GM20431 (cell line): Measurements from ENCODE around the gene CCDC9B.

ENCODE experiments used
- in situ Hi-C: fragments of 300-500 bp; cut with MseI, MboI; formaldehyde crosslinking; loops from one replicate; pipeline ENCODE4 v1.15.0; 2020; ENCODE audit warnings: low sequenced_read_pairs; ENCODE audit not compliant: unreplicated experiment

The CCDC9B gene

GRCh38 chr15:40334941-40335795, 5.6 kb downstream of the CCDC9B start:
- in situ Hi-C loops = no loop called here

DNA sequence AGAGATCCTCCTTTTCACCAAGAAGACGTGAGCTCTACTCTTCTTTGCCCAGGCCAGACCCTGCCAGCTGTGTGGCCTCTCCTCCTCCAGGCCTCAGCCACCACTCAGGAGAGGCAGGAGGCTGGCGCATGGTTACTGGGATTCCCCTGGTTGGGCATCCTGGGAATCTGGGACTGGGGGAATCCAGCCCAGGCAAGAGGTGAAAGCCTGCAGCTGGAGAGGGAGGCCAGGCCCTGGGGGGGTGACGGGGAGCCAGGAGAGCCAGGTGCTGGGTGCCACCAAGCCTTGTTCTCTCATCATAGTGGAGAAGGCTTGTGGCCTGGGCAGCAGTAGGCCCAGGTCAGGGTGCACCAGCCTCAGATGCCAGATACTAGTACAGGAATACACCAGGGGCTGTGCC, 6.2 kb downstream of the CCDC9B start:
- in situ Hi-C loops = no loop called here

GRCh38 chr15:40333922-40334492, 6.7 kb downstream of the CCDC9B start:
- in situ Hi-C loops = no loop called here

- in situ Hi-C loops = no loop called here
These were observed 8.5 kb downstream of the CCDC9B start for GRCh38 chr15:40332113-40332781.

DNA sequence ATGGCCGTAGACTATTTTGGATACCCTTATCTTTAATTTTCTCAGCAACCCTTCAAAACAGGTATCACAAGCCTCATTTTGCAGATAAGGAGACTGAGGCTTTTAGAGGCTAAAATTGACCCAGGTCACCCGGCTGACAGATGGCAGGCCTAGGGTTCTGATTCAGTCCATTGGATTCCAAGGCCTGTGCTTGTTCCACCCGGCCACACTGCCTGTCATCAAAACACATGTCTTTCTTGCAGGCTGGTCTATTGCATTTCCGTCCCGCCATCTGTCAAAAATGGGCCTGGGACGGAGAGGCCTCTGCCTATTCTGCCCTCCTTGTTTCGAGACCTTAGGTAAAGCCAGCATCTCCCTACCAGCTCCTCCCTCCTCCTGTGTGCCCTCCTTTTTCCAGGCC, 9.1 kb downstream of the CCDC9B start:
- in situ Hi-C loops = no loop called here

GRCh38 chr15:40331026-40331425, 9.7 kb downstream of the CCDC9B start:
- in situ Hi-C loops = no loop called here

- in situ Hi-C loops = no loop called here
These were observed 10.3 kb downstream of the CCDC9B start for GRCh38 chr15:40330368-40330836.

DNA sequence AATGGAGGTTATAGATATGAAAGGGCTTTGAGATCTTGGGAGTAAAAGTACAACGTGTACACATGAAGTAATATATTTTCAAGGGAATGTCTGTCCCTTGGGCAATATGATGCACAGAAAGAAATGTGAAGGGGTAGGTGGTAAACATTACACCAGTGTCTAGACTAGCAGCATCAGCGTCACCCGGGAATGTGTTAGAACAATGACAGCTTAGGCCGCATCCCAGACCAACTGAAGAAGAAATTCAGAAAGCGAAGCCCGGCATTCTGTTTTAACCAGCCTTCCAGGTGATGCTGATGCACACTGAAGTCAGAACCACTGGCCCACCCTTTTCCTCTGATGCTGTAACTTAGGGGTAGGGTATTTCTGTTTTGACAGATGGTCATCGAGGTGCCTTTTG, 10.9 kb downstream of the CCDC9B start:
- in situ Hi-C loops = no loop called here

DNA sequence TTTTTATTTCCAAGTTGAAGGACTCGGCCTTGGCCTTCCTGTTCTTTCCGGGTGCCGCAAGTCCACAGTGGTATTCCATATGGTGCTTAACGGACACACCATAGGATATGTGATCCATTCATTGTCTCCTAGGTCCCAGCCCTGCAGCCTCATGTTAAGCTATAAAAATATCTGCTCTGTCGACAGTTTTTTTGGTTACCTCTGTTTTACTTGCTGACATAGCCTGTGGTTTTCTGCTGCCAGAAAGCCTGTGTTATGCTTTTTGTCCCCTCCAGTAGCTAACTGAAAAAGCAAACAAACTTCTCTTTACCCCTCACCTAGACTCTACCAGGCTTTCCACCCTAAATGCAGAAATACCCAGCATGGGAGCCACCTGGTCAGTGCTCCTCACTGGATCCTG, 12.0 kb downstream of the CCDC9B start:
- in situ Hi-C loops = no loop called here

- in situ Hi-C loops = no loop called here
These were observed 12.6 kb downstream of the CCDC9B start for GRCh38 chr15:40328176-40328575.

DNA sequence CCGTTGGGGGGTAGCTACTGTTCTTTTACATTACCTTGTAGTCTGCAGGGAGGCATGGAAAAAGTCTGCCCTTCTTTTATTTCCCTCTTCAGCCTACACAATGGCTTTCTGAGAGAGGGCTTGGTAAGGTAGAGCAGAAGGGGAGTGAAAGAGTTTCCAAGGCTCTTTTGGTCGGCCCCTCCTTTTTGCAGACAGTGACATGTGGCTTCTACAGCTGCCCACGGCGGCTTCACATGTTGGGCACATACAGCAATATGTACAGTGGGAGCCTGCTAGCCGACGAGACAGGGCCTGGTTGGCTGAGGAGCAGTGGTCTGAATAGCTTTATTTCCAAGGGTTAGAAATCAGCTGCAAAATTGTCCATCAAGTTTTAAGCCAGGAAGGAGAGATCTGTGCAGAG, 13.3 kb downstream of the CCDC9B start:
- in situ Hi-C loops = no loop called here

- in situ Hi-C loops = no loop called here
These were observed 15.0 kb downstream of the CCDC9B start for GRCh38 chr15:40325700-40326099.

GRCh38 chr15:40325188-40325587, 15.6 kb downstream of the CCDC9B start:
- in situ Hi-C loops = no loop called here

DNA sequence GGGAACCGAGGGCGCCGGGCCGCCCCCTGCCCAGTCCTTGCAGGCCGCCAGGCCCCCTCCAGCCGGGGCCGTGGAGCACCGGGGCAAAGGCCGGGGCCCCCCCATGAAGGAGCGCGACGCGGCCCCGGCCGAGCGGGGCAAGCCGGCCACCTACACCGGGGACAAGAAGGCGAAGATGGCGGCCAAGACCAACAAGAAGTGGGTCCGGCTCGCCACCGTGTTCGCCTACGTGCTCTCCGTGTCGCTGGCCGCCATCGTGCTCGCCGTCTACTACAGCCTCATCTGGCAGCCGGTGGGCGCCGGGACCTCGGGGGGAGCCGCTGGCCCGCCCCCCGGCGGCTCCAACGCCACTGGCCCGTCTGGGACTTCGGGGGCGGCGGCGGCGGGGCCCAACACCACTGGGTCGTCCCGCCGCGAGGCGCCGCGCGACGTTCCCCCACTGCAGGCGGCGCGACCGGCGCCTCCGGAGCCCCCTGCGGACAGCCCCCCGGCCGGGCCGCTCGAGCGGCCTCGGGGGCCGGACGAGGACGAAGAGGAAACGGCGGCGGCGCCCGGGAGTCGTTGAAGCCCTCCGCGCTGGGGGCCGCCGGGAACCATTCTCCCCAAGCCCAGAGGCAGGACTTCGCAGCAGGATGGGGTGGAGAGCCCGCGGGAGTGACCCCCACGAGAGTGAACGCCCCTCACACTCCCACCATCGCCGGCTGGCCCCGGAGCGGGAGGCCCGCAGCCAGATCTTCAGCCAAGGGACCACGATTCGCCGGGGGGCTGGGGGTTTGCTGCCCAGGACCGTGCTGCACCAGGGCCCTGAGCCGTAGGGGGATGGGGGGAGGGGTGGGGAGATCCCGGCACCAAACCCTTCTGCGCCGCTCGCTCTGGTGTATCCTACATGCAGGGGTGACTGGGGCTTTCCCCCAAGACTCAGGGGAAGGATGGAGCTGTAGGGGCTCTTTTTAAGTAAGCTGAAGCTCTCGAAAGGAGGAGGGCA, 16.5 kb downstream of the CCDC9B start:
- in situ Hi-C loops = no loop called here

DNA sequence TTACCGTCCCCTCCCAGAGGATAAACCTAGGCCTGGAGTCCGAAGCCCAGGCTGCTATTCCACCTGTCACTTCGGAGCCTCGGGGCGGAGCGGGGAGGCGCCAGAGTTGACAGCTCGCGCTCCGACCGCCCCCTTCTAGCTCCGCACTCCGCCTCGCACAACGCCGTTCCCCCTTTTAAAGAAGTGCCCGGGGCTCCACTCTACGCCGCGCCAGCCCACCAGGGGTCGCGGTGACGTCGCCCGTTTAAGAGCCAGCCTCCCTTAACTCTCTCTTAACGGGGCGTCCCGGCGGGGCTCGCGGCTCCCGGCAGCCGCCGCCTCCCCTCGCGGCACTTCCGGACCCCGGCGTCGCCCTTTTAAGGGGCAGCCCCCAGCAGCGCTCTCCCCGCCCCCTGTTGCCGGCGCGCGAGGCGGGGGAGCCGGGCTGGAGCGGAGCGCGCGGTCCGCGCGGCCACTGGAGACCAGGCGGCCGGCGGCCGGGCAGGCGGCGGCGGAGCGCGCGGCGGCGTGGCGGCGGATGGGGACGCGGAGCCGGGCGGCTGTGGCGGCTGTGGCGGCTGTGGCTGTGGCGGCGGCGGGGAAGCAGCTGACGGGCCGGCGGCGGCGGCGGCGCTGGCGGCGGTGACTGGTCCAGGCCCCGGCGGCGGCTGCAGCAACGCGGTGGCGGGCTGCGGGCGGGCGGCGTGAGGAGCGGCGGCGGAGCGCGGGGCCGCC, 17.3 kb downstream of the CCDC9B start, which contains the start of gene INAFM2:
Gene INAFM2, plus strand, starts transcription at position 454 of the 714 bp plus-strand sequence. CDS start 364 bp downstream, outside the sequence.
- in situ Hi-C loops = no loop called here

DNA sequence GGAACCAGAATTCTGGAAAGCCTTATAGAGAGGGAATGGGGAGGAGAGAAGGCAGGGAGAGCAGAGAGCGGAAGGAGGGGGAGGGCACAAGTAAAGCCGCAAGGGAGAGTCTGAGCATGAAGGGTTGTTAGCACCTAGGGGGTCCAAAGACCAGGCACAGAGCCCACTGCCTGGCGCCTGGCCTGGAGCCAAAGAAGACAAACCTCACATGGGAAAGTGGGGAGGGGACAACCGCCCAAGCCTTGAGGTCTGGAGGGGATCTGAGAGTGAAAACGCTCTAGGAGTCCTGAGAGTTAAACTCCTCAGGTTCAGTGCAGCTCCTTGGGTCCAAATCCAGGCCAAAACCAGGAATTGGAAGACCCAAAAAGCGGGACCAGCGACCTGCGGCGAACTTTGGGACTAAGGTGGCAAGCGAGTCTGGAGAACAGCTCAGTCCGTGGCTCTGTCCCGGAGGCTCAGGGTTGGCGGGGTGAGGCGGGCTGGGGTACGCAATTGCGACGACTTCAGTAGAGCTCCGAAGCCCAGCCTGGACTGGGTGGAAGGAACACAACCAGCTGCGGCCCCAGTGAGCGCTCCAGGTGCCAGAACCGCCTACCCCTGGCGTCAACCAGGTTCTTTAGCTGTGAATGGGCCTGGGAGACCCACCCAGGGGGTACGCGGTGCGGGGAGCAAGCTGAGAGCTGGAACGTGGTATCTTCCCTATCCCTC, 18.1 kb downstream of the CCDC9B start:
- in situ Hi-C loops = no loop called here

GRCh38 chr15:40320931-40321371, 19.8 kb downstream of the CCDC9B start:
- in situ Hi-C loops = no loop called here

GRCh38 chr15:40320409-40320808, 20.3 kb downstream of the CCDC9B start:
- in situ Hi-C loops = no loop called here

DNA sequence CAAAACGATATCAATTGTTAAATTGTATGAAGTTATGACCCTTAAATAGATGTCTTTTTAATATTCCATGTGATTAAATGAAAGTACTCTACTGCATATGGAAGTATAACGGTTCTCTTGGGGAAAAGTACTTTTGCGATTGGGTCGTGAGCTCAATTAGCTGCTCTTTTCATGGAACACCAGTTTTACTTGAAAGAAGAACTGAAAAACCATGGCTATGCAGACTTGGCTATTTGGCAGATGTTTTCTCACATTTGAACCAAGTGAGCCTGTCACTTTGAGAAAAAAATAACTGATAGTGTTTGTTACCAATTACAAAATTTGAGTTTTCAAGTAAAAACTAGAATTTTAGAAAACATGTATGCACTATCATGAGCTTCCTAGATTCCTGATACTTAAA, 23.2 kb downstream of the CCDC9B start:
- in situ Hi-C loops = no loop called here
